ENCODE results near the gene FOXF2.

The FOXF2 gene

GRCh38 chr6:1412901-1413300 lies 23.5 kb downstream of the FOXF2 start:
- no peaks in the 10 kb centered on the region for H3K9me3 ChIP-seq (ENCODE audit: insufficient read depth, low read length)
- H3K36me3 ChIP-seq (ENCODE audit: insufficient read depth, insufficient read length, low read length), result no peaks in the 10 kb centered on the region
- H3K27me3 ChIP-seq (ENCODE audit: insufficient read depth, insufficient read length), result no peaks in the 10 kb centered on the region
- no peak overlapping the region for H3K9ac ChIP-seq (ENCODE audit: insufficient read length, low read depth)
- TF ChIP-seq SUZ12 (IDR thresholded peaks at IDR 0.05; ENCODE audit: extremely low read depth, insufficient read depth, insufficient read length) (no peak), ZNF274 (IDR thresholded peaks at IDR 0.05; ENCODE audit: low read depth, low read length) (no peak), YY1 (IDR thresholded peaks at IDR 0.05; ENCODE audit: insufficient read depth, insufficient read length) (no peak)
- peaks cover 2% of the 10 kb centered on the region for H3K4me1 ChIP-seq (ENCODE audit: insufficient read depth, insufficient read length)
- no peak overlapping the region for H3K4me3 ChIP-seq (ENCODE audit: insufficient read length, low read depth)
- DNase-seq (ENCODE audit: low read depth, low spot score), result no peak

DNA sequence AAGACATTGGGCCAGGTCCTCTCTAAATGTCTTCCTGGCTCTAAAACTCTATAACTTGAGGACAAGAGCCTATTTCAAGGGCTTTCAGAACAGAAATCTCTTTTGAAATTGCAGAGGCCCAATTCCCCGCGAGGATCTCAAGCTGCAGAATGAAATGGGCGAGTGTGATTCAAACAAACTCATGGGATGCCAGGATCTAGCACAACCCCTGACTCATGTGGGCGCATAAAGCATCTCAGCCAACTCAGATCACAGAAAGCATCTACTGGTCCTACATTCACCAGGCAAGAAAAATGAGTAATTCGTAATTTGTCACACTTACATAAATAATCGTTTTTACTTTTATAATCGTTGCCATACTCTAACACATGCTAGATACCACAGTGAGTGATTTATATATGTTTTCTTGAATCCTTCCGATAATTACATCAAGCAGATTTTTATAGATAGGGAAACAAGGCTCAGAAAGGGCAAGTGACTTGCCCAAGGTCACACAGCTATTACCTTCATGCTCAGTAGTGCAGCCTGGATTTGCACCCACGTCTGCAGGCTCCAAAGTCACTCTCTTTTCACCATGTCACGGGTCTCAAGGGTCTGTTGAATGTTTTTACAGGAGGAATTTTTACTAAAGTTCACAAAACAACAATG lies 26.2 kb downstream of the FOXF2 start:
- Histone ChIP-seq H3K4me1 (ENCODE audit: insufficient read depth, insufficient read length) (no peaks in the 10 kb centered on the region), H3K9ac (ENCODE audit: insufficient read length, low read depth) (no peak overlapping the region), H3K36me3 (ENCODE audit: insufficient read depth, insufficient read length, low read length) (no peaks in the 10 kb centered on the region), H3K9me3 (ENCODE audit: insufficient read depth, low read length) (peaks cover 6% of the 10 kb centered on the region; the same call in 1 of the 2 replicates), H3K4me3 (ENCODE audit: insufficient read length, low read depth) (no peak overlapping the region), H3K27me3 (ENCODE audit: insufficient read depth, insufficient read length) (no peaks in the 10 kb centered on the region)
- DNase-seq (ENCODE audit: low read depth, low spot score), result no peak
- TF ChIP-seq YY1 (IDR thresholded peaks at IDR 0.05; ENCODE audit: insufficient read depth, insufficient read length) (no peak), SUZ12 (IDR thresholded peaks at IDR 0.05; ENCODE audit: extremely low read depth, insufficient read depth, insufficient read length) (no peak), ZNF274 (IDR thresholded peaks at IDR 0.05; ENCODE audit: low read depth, low read length) (no peak)

- H3K27me3 ChIP-seq (ENCODE audit: insufficient read depth, insufficient read length), result no peaks in the 10 kb centered on the region
- H3K36me3 ChIP-seq (ENCODE audit: insufficient read depth, insufficient read length, low read length), result no peaks in the 10 kb centered on the region
- H3K4me1 ChIP-seq (ENCODE audit: insufficient read depth, insufficient read length), result no peaks in the 10 kb centered on the region
- no peak overlapping the region for H3K9ac ChIP-seq (ENCODE audit: insufficient read length, low read depth)
- no peak overlapping the region for H3K4me3 ChIP-seq (ENCODE audit: insufficient read length, low read depth)
- DNase-seq (ENCODE audit: low read depth, low spot score), result no peak
- TF ChIP-seq ZNF274 (IDR thresholded peaks at IDR 0.05; ENCODE audit: low read depth, low read length) (no peak), SUZ12 (IDR thresholded peaks at IDR 0.05; ENCODE audit: extremely low read depth, insufficient read depth, insufficient read length) (no peak), YY1 (IDR thresholded peaks at IDR 0.05; ENCODE audit: insufficient read depth, insufficient read length) (no peak)
- peaks cover 13% of the 10 kb centered on the region for H3K9me3 ChIP-seq (ENCODE audit: insufficient read depth, low read length)
Measured at GRCh38 chr6:1416191-1416760, 26.9 kb downstream of the FOXF2 start.

GRCh38 chr6:1416820-1417219 lies 27.4 kb downstream of the FOXF2 start:
- Histone ChIP-seq H3K27me3 (ENCODE audit: insufficient read depth, insufficient read length) (no peaks in the 10 kb centered on the region), H3K4me1 (ENCODE audit: insufficient read depth, insufficient read length) (no peaks in the 10 kb centered on the region), H3K9me3 (ENCODE audit: insufficient read depth, low read length) (peaks cover 15% of the 10 kb centered on the region), H3K4me3 (ENCODE audit: insufficient read length, low read depth) (no peak overlapping the region), H3K9ac (ENCODE audit: insufficient read length, low read depth) (no peak overlapping the region), H3K36me3 (ENCODE audit: insufficient read depth, insufficient read length, low read length) (no peaks in the 10 kb centered on the region)
- DNase-seq (ENCODE audit: low read depth, low spot score), result no peak
- TF ChIP-seq SUZ12 (IDR thresholded peaks at IDR 0.05; ENCODE audit: extremely low read depth, insufficient read depth, insufficient read length), result no peak
- TF ChIP-seq ZNF274 (IDR thresholded peaks at IDR 0.05; ENCODE audit: low read depth, low read length), result no peak
- no peak for TF ChIP-seq YY1 (IDR thresholded peaks at IDR 0.05; ENCODE audit: insufficient read depth, insufficient read length)

- Histone ChIP-seq H3K4me3 (ENCODE audit: insufficient read length, low read depth) (no peak overlapping the region), H3K27me3 (ENCODE audit: insufficient read depth, insufficient read length) (no peaks in the 10 kb centered on the region), H3K9ac (ENCODE audit: insufficient read length, low read depth) (no peak overlapping the region), H3K4me1 (ENCODE audit: insufficient read depth, insufficient read length) (no peaks in the 10 kb centered on the region), H3K36me3 (ENCODE audit: insufficient read depth, insufficient read length, low read length) (no peaks in the 10 kb centered on the region), H3K9me3 (ENCODE audit: insufficient read depth, low read length) (peaks cover 15% of the 10 kb centered on the region)
- no peak for TF ChIP-seq ZNF274 (IDR thresholded peaks at IDR 0.05; ENCODE audit: low read depth, low read length)
- TF ChIP-seq SUZ12 (IDR thresholded peaks at IDR 0.05; ENCODE audit: extremely low read depth, insufficient read depth, insufficient read length), result no peak
- no peak for DNase-seq (ENCODE audit: low read depth, low spot score)
Measured at GRCh38 chr6:1417718-1418117, 28.3 kb downstream of the FOXF2 start.

GRCh38 chr6:1418471-1419191 lies 29.3 kb downstream of the FOXF2 start:
- Histone ChIP-seq H3K36me3 (ENCODE audit: insufficient read depth, insufficient read length, low read length) (no peaks in the 10 kb centered on the region), H3K27me3 (ENCODE audit: insufficient read depth, insufficient read length) (no peaks in the 10 kb centered on the region), H3K4me3 (ENCODE audit: insufficient read length, low read depth) (no peak overlapping the region), H3K9ac (ENCODE audit: insufficient read length, low read depth) (no peak overlapping the region), H3K4me1 (ENCODE audit: insufficient read depth, insufficient read length) (no peaks in the 10 kb centered on the region), H3K9me3 (ENCODE audit: insufficient read depth, low read length) (peaks cover 15% of the 10 kb centered on the region)
- no peak for TF ChIP-seq YY1 (IDR thresholded peaks at IDR 0.05; ENCODE audit: insufficient read depth, insufficient read length)
- DNase-seq (ENCODE audit: low read depth, low spot score), result no peak

DNA sequence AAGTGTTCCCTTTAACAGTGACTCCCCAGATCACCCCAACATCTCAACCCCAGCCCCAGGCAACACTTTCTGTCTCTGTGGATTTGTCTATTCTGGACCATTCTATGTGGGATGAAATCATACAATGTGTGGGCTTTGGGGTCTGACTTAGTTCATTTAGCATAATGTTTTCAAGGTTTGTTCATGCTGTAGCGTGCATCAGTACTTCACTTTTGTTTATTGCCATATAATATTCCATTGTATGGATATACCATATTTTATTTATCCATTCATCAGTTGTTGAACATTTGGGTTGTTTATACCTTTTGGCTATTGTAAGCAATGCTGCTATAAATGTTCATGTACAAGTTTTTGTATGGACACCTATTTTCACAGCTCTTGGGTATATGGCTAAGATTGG lies 31.0 kb downstream of the FOXF2 start:
- H3K4me3 ChIP-seq (ENCODE audit: insufficient read length, low read depth), result no peak overlapping the region
- no peak overlapping the region for H3K9ac ChIP-seq (ENCODE audit: insufficient read length, low read depth)
- no peaks in the 10 kb centered on the region for H3K27me3 ChIP-seq (ENCODE audit: insufficient read depth, insufficient read length)
- TF ChIP-seq SUZ12 (IDR thresholded peaks at IDR 0.05; ENCODE audit: extremely low read depth, insufficient read depth, insufficient read length) (no peak), ZNF274 (IDR thresholded peaks at IDR 0.05; ENCODE audit: low read depth, low read length) (no peak), YY1 (IDR thresholded peaks at IDR 0.05; ENCODE audit: insufficient read depth, insufficient read length) (no peak)
- H3K4me1 ChIP-seq (ENCODE audit: insufficient read depth, insufficient read length), result no peaks in the 10 kb centered on the region
- no peak for DNase-seq (ENCODE audit: low read depth, low spot score)
- H3K9me3 ChIP-seq (ENCODE audit: insufficient read depth, low read length), result peaks cover 15% of the 10 kb centered on the region
- H3K36me3 ChIP-seq (ENCODE audit: insufficient read depth, insufficient read length, low read length), result no peaks in the 10 kb centered on the region

All from NT2/D1 (cell line).